ENCODE data around the gene FAM98C. TPM values are rescaled to one million over a fixed set of nuclear protein-coding genes. Genes with fewer than 3 reads are reported as not detected.
"Not testable (repeated sequence)": the region's sequence is repeated elsewhere in the genome, so short reads cannot be mapped to it uniquely, and the experiment has no call there.

The FAM98C gene
- total RNA-seq, 2 donors from 2014 or later: 20.0 to 34.0 TPM

DNA sequence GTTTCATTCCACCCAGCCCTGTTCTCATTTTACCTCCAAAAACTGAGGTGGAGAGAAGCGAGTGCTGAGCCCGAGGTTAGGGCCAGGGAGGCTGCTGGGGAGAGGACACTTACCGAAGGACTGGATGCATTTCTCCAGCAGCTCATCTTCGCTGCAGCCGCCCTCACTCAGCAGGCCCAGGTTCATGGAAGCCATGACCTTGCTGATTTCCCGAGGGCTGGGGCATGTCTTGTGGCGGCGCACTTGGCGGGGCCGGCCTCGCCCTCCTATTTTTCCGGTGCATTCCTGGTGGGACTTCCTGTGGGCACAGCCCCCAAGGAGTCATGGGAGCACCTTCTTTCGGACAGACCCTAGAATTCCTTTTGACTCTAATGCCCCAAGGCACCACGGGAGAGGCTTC is 19.0 kb downstream of the FAM98C start:
- Histone ChIP-seq H3K36me3 (no peaks in the 10 kb centered on the region), H3K27me3 (replicated peaks; ENCODE audit: insufficient read depth) (no peaks in the 10 kb centered on the region), H3K9me3 (no peaks in the 10 kb centered on the region), H3K27ac (no peak overlapping the region), H3K4me3 (no peak overlapping the region), H3K4me1 (ENCODE audit: control insufficient read depth in 1 of 2, low read depth in 2 of 2) (peaks cover 3 to 8% of the 10 kb centered on the region in 2 donors)
- TF ChIP-seq, protein P1, sequence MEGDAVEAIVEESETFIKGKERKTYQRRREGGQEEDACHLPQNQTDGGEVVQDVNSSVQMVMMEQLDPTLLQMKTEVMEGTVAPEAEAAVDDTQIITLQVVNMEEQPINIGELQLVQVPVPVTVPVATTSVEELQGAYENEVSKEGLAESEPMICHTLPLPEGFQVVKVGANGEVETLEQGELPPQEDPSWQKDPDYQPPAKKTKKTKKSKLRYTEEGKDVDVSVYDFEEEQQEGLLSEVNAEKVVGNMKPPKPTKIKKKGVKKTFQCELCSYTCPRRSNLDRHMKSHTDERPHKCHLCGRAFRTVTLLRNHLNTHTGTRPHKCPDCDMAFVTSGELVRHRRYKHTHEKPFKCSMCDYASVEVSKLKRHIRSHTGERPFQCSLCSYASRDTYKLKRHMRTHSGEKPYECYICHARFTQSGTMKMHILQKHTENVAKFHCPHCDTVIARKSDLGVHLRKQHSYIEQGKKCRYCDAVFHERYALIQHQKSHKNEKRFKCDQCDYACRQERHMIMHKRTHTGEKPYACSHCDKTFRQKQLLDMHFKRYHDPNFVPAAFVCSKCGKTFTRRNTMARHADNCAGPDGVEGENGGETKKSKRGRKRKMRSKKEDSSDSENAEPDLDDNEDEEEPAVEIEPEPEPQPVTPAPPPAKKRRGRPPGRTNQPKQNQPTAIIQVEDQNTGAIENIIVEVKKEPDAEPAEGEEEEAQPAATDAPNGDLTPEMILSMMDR (IDR thresholded peaks at IDR 0.05): no peak
- ATAC-seq (ENCODE audit: insufficient number of reproducible peaks, low FRiP score, low read depth) (no peak), DNase-seq (ENCODE audit: low spot score) (no peak)

DNA sequence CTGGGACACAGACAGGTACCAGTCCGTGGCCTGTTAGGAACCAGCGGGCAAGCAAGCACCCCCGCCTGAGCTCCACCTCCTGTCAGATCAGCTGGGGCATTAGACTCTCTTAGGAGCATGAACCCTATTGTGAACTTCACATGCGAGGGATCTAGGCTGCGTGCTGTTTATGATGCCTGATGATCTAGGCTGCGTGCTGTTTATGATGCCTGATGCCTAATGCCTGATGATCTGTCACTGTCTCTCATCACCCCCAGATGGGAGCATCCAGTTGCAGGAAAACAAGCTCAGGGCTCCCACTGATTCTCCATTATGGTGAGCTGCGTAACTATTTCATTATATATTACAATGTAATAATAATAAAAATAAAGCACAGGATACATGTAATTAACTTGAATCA is 19.5 kb downstream of the FAM98C start:
- DNase-seq (ENCODE audit: low spot score): no peak
- no peak overlapping the region for H3K4me3 ChIP-seq
- no peaks in the 10 kb centered on the region for H3K9me3 ChIP-seq
- no peaks in the 10 kb centered on the region for H3K36me3 ChIP-seq
- TF ChIP-seq, protein P1 (IDR thresholded peaks at IDR 0.05): no peak
- no peak for ATAC-seq (ENCODE audit: insufficient number of reproducible peaks, low FRiP score, low read depth)
- H3K4me1 ChIP-seq (ENCODE audit: control insufficient read depth in 1 of 2, low read depth in 2 of 2): peaks cover 3 to 8% of the 10 kb centered on the region in 2 donors
- no peaks in the 10 kb centered on the region for H3K27me3 ChIP-seq (replicated peaks; ENCODE audit: insufficient read depth)
- H3K27ac ChIP-seq: no peak overlapping the region

DNA sequence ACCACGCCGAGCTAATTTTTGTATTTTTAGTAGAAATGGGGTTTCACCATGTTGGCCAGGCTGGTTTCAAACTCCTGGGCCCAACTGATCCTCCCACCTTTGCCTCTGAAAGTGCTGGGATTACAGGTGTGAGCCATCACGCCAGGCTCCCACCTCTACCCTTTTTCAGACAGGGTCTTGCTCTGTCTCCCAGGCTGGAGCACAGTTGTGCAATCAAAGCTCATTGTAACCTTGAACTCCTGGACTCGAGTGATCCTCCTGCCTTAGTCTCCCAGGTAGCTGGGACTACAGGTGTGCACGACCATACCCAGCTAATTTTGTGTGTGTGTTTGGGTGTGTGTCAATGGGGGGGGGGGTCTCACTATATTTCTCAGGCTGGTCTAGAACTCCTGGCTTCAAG is 21.4 kb downstream of the FAM98C start:
- Histone ChIP-seq H3K4me1 (ENCODE audit: control insufficient read depth in 1 of 2, low read depth in 2 of 2) (no peaks in the 10 kb centered on the region), H3K36me3 (no peaks in the 10 kb centered on the region), H3K4me3 (no peak overlapping the region), H3K27ac (no peak overlapping the region), H3K9me3 (no peaks in the 10 kb centered on the region), H3K27me3 (replicated peaks; ENCODE audit: insufficient read depth) (no peaks in the 10 kb centered on the region)
- no peak for ATAC-seq (ENCODE audit: insufficient number of reproducible peaks, low FRiP score, low read depth)
- TF ChIP-seq, protein P1 (IDR thresholded peaks at IDR 0.05): no peak
- DNase-seq (ENCODE audit: low spot score): no peak

DNA sequence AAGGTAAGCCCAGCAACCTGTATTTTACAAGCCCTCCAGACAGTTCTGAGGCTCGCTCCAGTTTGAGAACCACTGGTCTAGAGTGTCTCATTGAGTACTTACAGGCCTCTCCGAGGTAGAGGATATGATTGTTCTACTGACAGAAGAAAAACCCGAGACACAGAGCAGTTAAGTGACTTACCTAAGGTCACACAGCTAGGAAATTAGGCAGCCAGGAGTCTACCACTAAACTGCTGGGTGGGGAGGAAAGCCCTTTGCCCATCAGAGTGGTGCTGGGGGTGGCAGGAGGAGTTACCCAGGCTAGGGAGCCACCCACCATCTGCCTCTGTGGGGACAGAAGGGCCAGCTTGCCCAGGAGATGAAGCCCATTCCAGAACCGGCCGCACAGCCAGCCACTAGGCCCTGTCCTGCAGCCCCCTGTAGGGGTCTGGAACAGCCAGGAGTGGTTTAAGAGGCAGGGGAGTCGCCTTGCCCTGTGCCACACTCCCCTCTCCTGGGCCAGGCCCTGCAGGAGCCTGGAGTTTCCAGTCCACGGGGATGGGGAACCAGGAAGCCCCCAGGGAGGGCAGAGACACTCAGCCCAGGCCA is 22.4 kb downstream of the FAM98C start:
- TF ChIP-seq, protein P1 (IDR thresholded peaks at IDR 0.05): no peak
- Histone ChIP-seq H3K4me1 (ENCODE audit: control insufficient read depth in 1 of 2, low read depth in 2 of 2) (no peaks in the 10 kb centered on the region), H3K27me3 (replicated peaks; ENCODE audit: insufficient read depth) (no peaks in the 10 kb centered on the region), H3K9me3 (no peaks in the 10 kb centered on the region), H3K4me3 (peak overlapping the region; percentile 56), H3K36me3 (no peaks in the 10 kb centered on the region), H3K27ac (no peak overlapping the region)
- ATAC-seq (ENCODE audit: insufficient number of reproducible peaks, low FRiP score, low read depth) (no peak), DNase-seq (ENCODE audit: low spot score) (no peak)

GRCh38 chr19:38425810-38426466 is 23.0 kb downstream of the FAM98C start, which contains the start of gene RASGRP4:
TSS of gene RASGRP4 (minus strand) at chr19:38426219. CDS start at chr19:38426091, 128 bp downstream.
- Histone ChIP-seq H3K27ac (no peak within 1 kb of the TSS), H3K4me1 (ENCODE audit: control insufficient read depth in 1 of 2, low read depth in 2 of 2) (no peaks in the 10 kb centered on the region), H3K9me3 (no peaks in the 10 kb centered on the region), H3K36me3 (no peaks in the 10 kb centered on the region), H3K27me3 (replicated peaks; ENCODE audit: insufficient read depth) (no peaks in the 10 kb centered on the region), H3K4me3 (peak within 1 kb of the TSS; percentile 56)
- TF ChIP-seq, protein P1 (IDR thresholded peaks at IDR 0.05): no peak
- DNase-seq (ENCODE audit: low spot score) (no peak), ATAC-seq (ENCODE audit: insufficient number of reproducible peaks, low FRiP score, low read depth) (no peak)

GRCh38 chr19:38427035-38427677 is 24.3 kb downstream of the FAM98C start:
- not testable (repeated sequence) for H3K27ac ChIP-seq; H3K9me3 ChIP-seq; DNase-seq (ENCODE audit: low spot score); H3K27me3 ChIP-seq (replicated peaks; ENCODE audit: insufficient read depth); ATAC-seq (ENCODE audit: insufficient number of reproducible peaks, low FRiP score, low read depth); H3K36me3 ChIP-seq; H3K4me3 ChIP-seq; H3K4me1 ChIP-seq (ENCODE audit: control insufficient read depth in 1 of 2, low read depth in 2 of 2)
